H1 (cell line): ENCODE data around the gene PALM2AKAP2. TPM values are rescaled to one million over a fixed set of nuclear protein-coding genes. Genes with fewer than 3 reads are reported as not detected.

ENCODE experiments used
- CTBP2 ChIP-seq: IDR thresholded peaks from 2 replicates; pipeline ENCODE4 v1.7.0; 2011; ENCODE audit warnings: borderline replicate concordance, mild to moderate bottlenecking, moderate library complexity, mixed read lengths, low read length; ENCODE audit not compliant: insufficient read depth, insufficient read length
- CTCF ChIP-seq, 3 experiments: IDR thresholded peaks; 1 replicate in 2 of 3; 2 replicates in 1 of 3; pipeline versions ENCODE4 v1.5.1 to v1.6.1; 2011; ENCODE audit warnings: low read length in 3 of 3, mild to moderate bottlenecking in 3 of 3, inconsistent platforms in 2 of 3, low read depth in 1 of 3, moderate library complexity in 1 of 3; ENCODE audit not compliant: insufficient read depth in 1 of 3; ENCODE audit errors: control extremely low read depth in 1 of 3
- EGR1 ChIP-seq: IDR thresholded peaks from 2 replicates; pipeline ENCODE4 v1.6.1; 2011; ENCODE audit warnings: low read depth, low read length, borderline replicate concordance
- EZH2 ChIP-seq: fragments of 200-600 bp; sonication (generic); IDR thresholded peaks from 2 replicates; pipeline ENCODE4 v1.7.1; 2012; ENCODE audit warnings: low read depth, mild to moderate bottlenecking, moderate library complexity, low read length, inconsistent platforms; ENCODE audit not compliant: severe bottlenecking
- KDM4A ChIP-seq: IDR thresholded peaks from one replicate; pipeline ENCODE4 v1.7.1; 2012; ENCODE audit warnings: low read depth, mild to moderate bottlenecking, moderate library complexity, low read length, inconsistent platforms; ENCODE audit not compliant: severe bottlenecking
- MAFK ChIP-seq: IDR thresholded peaks from 2 replicates; pipeline ENCODE4 v1.6.1; 2012; ENCODE audit warnings: low read depth, mild to moderate bottlenecking, improper control_type of control experiment, low read length
- NRF1 ChIP-seq: IDR thresholded peaks from 2 replicates; pipeline ENCODE4 v1.6.1; 2011; ENCODE audit warnings: mild to moderate bottlenecking, low read depth, low read length, improper control_type of control experiment
- POLR2A ChIP-seq, 2 experiments: IDR thresholded peaks; 1 replicate in 1 of 2; 2 replicates in 1 of 2; pipeline ENCODE4 v1.6.1; 2011; ENCODE audit warnings: low read depth in 2 of 2, low read length in 2 of 2, mild to moderate bottlenecking in 2 of 2; ENCODE audit errors: control extremely low read depth in 1 of 2
- POLR2AphosphoS5 ChIP-seq: IDR thresholded peaks from 2 replicates; pipeline ENCODE4 v1.6.1; 2011; ENCODE audit warnings: low read depth, low read length
- RAD21 ChIP-seq, 2 experiments: IDR thresholded peaks in 1 of 2; conservative IDR thresholded peaks in 1 of 2; 2 replicates each; pipeline ENCODE4 v1.6.1; 2011; ENCODE audit warnings: low read depth in 2 of 2, low read length in 2 of 2, improper control_type of control experiment in 1 of 2, inconsistent platforms in 1 of 2, mild to moderate bottlenecking in 1 of 2, moderate library complexity in 1 of 2
- RFX5 ChIP-seq: IDR thresholded peaks from 2 replicates; pipeline ENCODE4 v1.6.1; 2011; ENCODE audit warnings: low read depth, low read length, improper control_type of control experiment, borderline replicate concordance
- SIRT6 ChIP-seq: IDR thresholded peaks from one replicate; pipeline ENCODE4 v1.7.1; 2012; ENCODE audit warnings: low read length, inconsistent platforms
- SP2 ChIP-seq: IDR thresholded peaks from 2 replicates; pipeline ENCODE4 v1.6.1; 2012; ENCODE audit warnings: mild to moderate bottlenecking, low read length, inconsistent platforms
- SUZ12 ChIP-seq: fragments of 200-600 bp; sonication (generic); IDR thresholded peaks from 2 replicates; pipeline ENCODE4 v1.6.1; 2012; ENCODE audit warnings: mild to moderate bottlenecking, inconsistent platforms, low read length, moderate library complexity, mixed read lengths
- TCF12 ChIP-seq: IDR thresholded peaks from 2 replicates; pipeline ENCODE4 v1.6.1; 2011; ENCODE audit warnings: low read depth, mild to moderate bottlenecking, low read length
- polyA plus RNA-seq, 7 experiments: library from polyadenylated mRNA; depleted of rRNA in 3 of 7; stranded (reverse) in 5 of 7; unstranded in 2 of 7; fragments of >200 nt in 5 of 7; fragments of 200-250 nt in 2 of 7; gene quantifications; 1 replicate in 5 of 7; 2 replicates in 1 of 7; 4 replicates in 1 of 7; pipeline versions ENCODE4 v1.2.1 to v1.2.3, GENCODE V29; 2011 to 2013; ENCODE audit warnings: missing spikeins in 2 of 7, mixed read lengths in 2 of 7
- total RNA-seq: library from RNA; stranded (reverse); fragmentation: NEBNext Ultra II Directional; extraction: Animal tissue kit (Norgen Biotek cat#: 25700); gene quantifications from 2 replicates; pipeline ENCODE4 v1.2.1, GENCODE V29; 2021

PALM2AKAP2 gene
- total and polyA plus RNA-seq, 2 of the 8 experiments (the other 6 are each of a cell fraction or from before 2014, with no cell fraction given) = 0.38 to 20.5 TPM

DNA sequence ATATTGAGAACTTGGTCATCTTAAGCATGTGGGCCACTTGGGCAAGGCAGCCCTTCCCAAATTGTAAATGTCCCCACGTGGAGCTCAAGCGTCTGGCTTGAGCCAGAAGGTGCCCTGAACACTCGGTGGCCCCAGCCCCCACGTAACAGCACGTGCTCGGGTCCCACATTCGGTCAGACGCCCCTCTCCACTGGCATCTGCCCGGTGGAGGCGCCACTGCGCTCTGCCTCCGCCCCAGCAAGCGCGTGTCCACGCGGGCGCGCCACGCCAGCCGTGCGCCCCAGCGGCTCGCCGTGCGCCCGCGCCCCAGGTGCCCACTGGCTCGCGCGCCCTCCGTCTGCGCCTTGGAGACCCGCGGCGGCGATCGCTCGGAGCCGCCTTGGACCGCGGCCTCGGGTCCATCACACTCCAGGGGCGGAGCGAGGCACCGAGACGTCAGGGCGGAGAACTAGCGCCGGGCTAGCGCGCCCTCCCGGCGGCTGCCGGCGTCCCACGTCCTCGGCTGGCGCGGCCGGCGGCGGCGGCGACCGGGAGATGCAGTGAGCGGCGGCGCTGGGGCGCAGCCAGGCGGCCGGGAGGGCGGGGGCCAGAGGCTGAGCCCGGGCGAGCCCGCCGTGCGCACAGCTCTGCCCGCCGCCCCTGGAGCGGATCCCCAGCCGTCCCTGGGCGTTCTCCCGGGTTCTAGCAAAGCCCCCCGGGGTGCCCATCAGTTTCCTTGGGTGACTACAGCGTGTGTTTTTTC lies at the start of gene PALM2AKAP2 (continued):
- peak; percentile 35 to 50 (median 36) for TF ChIP-seq CTCF (IDR thresholded peaks at IDR 0.05; ENCODE audit: control extremely low read depth in 1 of 3, insufficient read depth in 1 of 3, low read depth in 1 of 3, low read length in 3 of 3)
- no peak for TF ChIP-seq SIRT6
- no peak for TF ChIP-seq MAFK
- 0 out of 2 replicates have a peak, but pooled peaks have one; percentile 30 for TF ChIP-seq EGR1
- no peak for TF ChIP-seq SP2
- TF ChIP-seq CTBP2 = no peak
- no peak for TF ChIP-seq POLR2AphosphoS5
- no peak for TF ChIP-seq EZH2
- no peak for TF ChIP-seq RFX5
- peak; percentile 98 for TF ChIP-seq KDM4A
- TF ChIP-seq SUZ12 = no peak; the same call in 1 of the 2 replicates
- no peak for TF ChIP-seq NRF1
- TF ChIP-seq POLR2A (IDR thresholded peaks at IDR 0.05; ENCODE audit: control extremely low read depth in 1 of 2, low read depth in 2 of 2, low read length in 2 of 2) = peak; percentile 34 to 50; a peak in 2 of 3 replicates
- TF ChIP-seq RAD21 (IDR thresholded peaks at IDR 0.05 in 1 of 2, conservative IDR thresholded peaks at IDR 0.05 in 1 of 2; ENCODE audit: low read depth in 2 of 2, low read length in 2 of 2) = peak; percentile 15 to 53; a peak in 3 of 4 replicates
- no peak for TF ChIP-seq TCF12
